H9 (cell line): Measurements from ENCODE around the gene CENPA. TPM values are rescaled to one million over a fixed set of nuclear protein-coding genes. Genes with fewer than 3 reads are reported as not detected.

Source experiments
- DNase-seq: peaks from one replicate; pipeline ENCODE4 v3.0.0-alpha.2; 2017
- H2AFZ ChIP-seq: one replicate; pipeline ENCODE4 v1.6.1; 2013; ENCODE audit warnings: mild to moderate bottlenecking, low read length, control low read depth, moderate library complexity
- H2AK5ac ChIP-seq: 2 replicates; pipeline ENCODE4 v1.6.1; 2013; ENCODE audit warnings: low read length, control low read depth, mixed read lengths; ENCODE audit not compliant: insufficient read length
- H2BK120ac ChIP-seq: one replicate; pipeline ENCODE4 v1.6.1; 2013; ENCODE audit warnings: low read depth, mild to moderate bottlenecking, low read length, control low read depth, inconsistent platforms; ENCODE audit not compliant: poor library complexity, severe bottlenecking
- H2BK12ac ChIP-seq: 2 replicates; pipeline ENCODE4 v1.6.1; 2013; ENCODE audit warnings: low read length, control low read depth, mixed read lengths, low read depth; ENCODE audit not compliant: insufficient read length
- H2BK15ac ChIP-seq: 2 replicates; pipeline ENCODE4 v1.6.1; 2013; ENCODE audit warnings: low read depth, low read length, control low read depth
- H2BK20ac ChIP-seq: one replicate; pipeline ENCODE4 v1.6.1; 2013; ENCODE audit warnings: low read depth, mild to moderate bottlenecking, low read length, control low read depth, inconsistent platforms; ENCODE audit not compliant: poor library complexity, severe bottlenecking
- H2BK5ac ChIP-seq: 2 replicates; pipeline ENCODE4 v1.6.1; 2013; ENCODE audit warnings: low read length, control low read depth, mixed read lengths; ENCODE audit not compliant: insufficient read length
- H3K14ac ChIP-seq: 2 replicates; pipeline ENCODE4 v1.6.1; 2013; ENCODE audit warnings: low read length, control low read depth; ENCODE audit not compliant: insufficient read depth
- H3K18ac ChIP-seq: 2 replicates; pipeline ENCODE4 v1.6.1; 2013; ENCODE audit warnings: low read depth, mild to moderate bottlenecking, mixed read lengths, low read length, control low read depth; ENCODE audit not compliant: insufficient read length
- H3K23ac ChIP-seq: 2 replicates; pipeline ENCODE4 v1.6.1; 2013; ENCODE audit warnings: low read length, control low read depth, mixed read lengths, low read depth; ENCODE audit not compliant: insufficient read length
- H3K23me2 ChIP-seq: 2 replicates; pipeline ENCODE4 v1.6.1; 2013; ENCODE audit warnings: low read depth, mild to moderate bottlenecking, mixed read lengths, low read length, control low read depth; ENCODE audit not compliant: insufficient read length, poor library complexity, severe bottlenecking
- H3K27ac ChIP-seq: 2 replicates; pipeline ENCODE4 v1.5.1; 2013; ENCODE audit warnings: low read length, control low read depth, mixed read lengths, low read depth; ENCODE audit not compliant: insufficient read length
- H3K27me3 ChIP-seq: 2 replicates; pipeline ENCODE4 v1.6.1; 2013; ENCODE audit warnings: low read length, control low read depth, inconsistent platforms; ENCODE audit not compliant: insufficient read depth
- H3K4ac ChIP-seq: 2 replicates; pipeline ENCODE4 v1.6.1; 2013; ENCODE audit warnings: low read depth, mild to moderate bottlenecking, control low read depth, inconsistent platforms, low read length, moderate library complexity
- H3K4me1 ChIP-seq: 2 replicates; pipeline ENCODE4 v1.6.1; 2013; ENCODE audit warnings: low read length, control low read depth, inconsistent platforms; ENCODE audit not compliant: insufficient read depth
- H3K4me2 ChIP-seq: 2 replicates; pipeline ENCODE4 v1.6.1; 2013; ENCODE audit warnings: low read length, control low read depth, mixed read lengths; ENCODE audit not compliant: insufficient read length, insufficient read depth
- H3K56ac ChIP-seq: 2 replicates; pipeline ENCODE4 v1.6.1; 2013; ENCODE audit warnings: low read depth, mild to moderate bottlenecking, mixed read lengths, low read length, control low read depth; ENCODE audit not compliant: insufficient read length
- H3K79me1 ChIP-seq: 2 replicates; pipeline ENCODE4 v1.6.1; 2013; ENCODE audit warnings: low read depth, mild to moderate bottlenecking, moderate library complexity, low read length, control low read depth, inconsistent platforms; ENCODE audit not compliant: insufficient read depth, poor library complexity, severe bottlenecking
- H3K79me2 ChIP-seq: 2 replicates; pipeline ENCODE4 v1.6.1; 2013; ENCODE audit warnings: low read length, control low read depth, inconsistent platforms; ENCODE audit not compliant: insufficient read depth
- H3K9ac ChIP-seq: 2 replicates; pipeline ENCODE4 v1.6.1; 2013; ENCODE audit warnings: low read length, control low read depth, mixed read lengths; ENCODE audit not compliant: insufficient read length; ENCODE audit errors: extremely low read depth
- H3K9me3 ChIP-seq: one replicate; pipeline ENCODE4 v1.6.1; 2013; ENCODE audit warnings: low read depth, low read length, inconsistent platforms; ENCODE audit not compliant: control insufficient read depth
- H3T11ph ChIP-seq: one replicate; pipeline ENCODE4 v1.6.1; 2013; ENCODE audit warnings: mild to moderate bottlenecking, low read length, control low read depth, inconsistent platforms
- H4K20me1 ChIP-seq: one replicate; pipeline ENCODE4 v1.6.1; 2013; ENCODE audit not compliant: control insufficient read depth, insufficient read length, insufficient read depth
- H4K5ac ChIP-seq: 2 replicates; pipeline ENCODE4 v1.6.1; 2013; ENCODE audit warnings: low read depth, mild to moderate bottlenecking, mixed read lengths, low read length, control low read depth; ENCODE audit not compliant: insufficient read length
- H4K8ac ChIP-seq: replicated peaks from 2 replicates; pipeline ENCODE4 v1.6.1; 2013; ENCODE audit warnings: low read length, control low read depth, mixed read lengths, low read depth; ENCODE audit not compliant: insufficient read length
- H4K91ac ChIP-seq: 2 replicates; pipeline ENCODE4 v1.6.1; 2013; ENCODE audit warnings: low read depth, mild to moderate bottlenecking, moderate library complexity, mixed read lengths, low read length, control low read depth; ENCODE audit not compliant: insufficient read length
- H3K27ac Mint-ChIP-seq, 3 experiments: 2 replicates in 2 of 3; 3 replicates in 1 of 3; pipeline ENCODE4 v1.8.0; 2020 to 2021; ENCODE audit warnings: mixed read lengths in 3 of 3, mild to moderate bottlenecking in 1 of 3, moderate library complexity in 1 of 3
- H3K27me3 Mint-ChIP-seq: 2 replicates; pipeline ENCODE4 v1.8.0; 2021; ENCODE audit warnings: low read depth, mild to moderate bottlenecking, moderate library complexity, mixed read lengths
- H3K36me3 Mint-ChIP-seq, 3 experiments: 2 replicates in 2 of 3; 3 replicates in 1 of 3; pipeline ENCODE4 v1.8.0; 2020 to 2021; ENCODE audit warnings: low read depth in 3 of 3, mixed read lengths in 3 of 3; ENCODE audit not compliant: insufficient read depth in 1 of 3
- H3K4me1 Mint-ChIP-seq, 2 experiments: 2 replicates each; pipeline ENCODE4 v1.8.0; 2020; ENCODE audit warnings: mixed read lengths in 2 of 2
- H3K4me3 Mint-ChIP-seq, 2 experiments: 2 replicates in 1 of 2; 3 replicates in 1 of 2; pipeline ENCODE4 v1.8.0; 2020 to 2021; ENCODE audit warnings: mild to moderate bottlenecking in 2 of 2, mixed read lengths in 2 of 2, moderate library complexity in 1 of 2
- H3K9me3 Mint-ChIP-seq, 2 experiments: 2 replicates in 1 of 2; 3 replicates in 1 of 2; pipeline ENCODE4 v1.8.0; 2020; ENCODE audit warnings: mild to moderate bottlenecking in 2 of 2, mixed read lengths in 2 of 2, moderate library complexity in 1 of 2
- CTCF ChIP-seq: fragments of 200-600 bp; sonication (generic); conservative IDR thresholded peaks from 3 replicates; pipeline ENCODE4 v1.8.0; 2021; ENCODE audit warnings: antibody characterized with exemption, mild to moderate bottlenecking
- WGBS: extraction: QIAGEN DNeasy Blood & Tissue Kit; methylation state at CpG from one replicate; pipeline ENCODE4 v1.1.7; 2013; ENCODE audit warnings: missing lambda C conversion rate, low lambda C conversion rate, mixed read lengths; ENCODE audit not compliant: insufficient read length; ENCODE audit errors: extremely low coverage; 5-methylcytosine and 5-hydroxymethylcytosine counted together
- total RNA-seq: library from RNA; stranded (reverse); gene quantifications from 2 replicates; pipeline ENCODE4 v1.2.1, GENCODE V29; 2021

Gene CENPA
- total RNA-seq, 1 experiment from 2014 or later = 19.3 TPM

GRCh38 chr2:26782876-26783704 is 2.8 kb upstream of the CENPA start:
- H3K23ac ChIP-seq = no peak overlapping the region
- no peaks in the 10 kb centered on the region; the same call in 1 of the 2 replicates for H3K4me1 ChIP-seq
- no peak overlapping the region for H4K8ac ChIP-seq
- H3T11ph ChIP-seq = no peak overlapping the region
- no peak overlapping the region for H2BK5ac ChIP-seq
- no CpG with 5 or more reads among the region's 12 CpGs for WGBS
- H3K27me3 Mint-ChIP-seq = peaks cover 7% of the 10 kb centered on the region; the same call in 1 of the 2 replicates
- DNase-seq = no peak
- H3K4me1 Mint-ChIP-seq = peaks cover 12% of the 10 kb centered on the region in 2 experiments; a peak in 3 of 4 replicates
- no peaks in the 10 kb centered on the region for H3K27me3 ChIP-seq
- H3K79me1 ChIP-seq = peaks cover 2% of the 10 kb centered on the region
- H3K4me2 ChIP-seq = no peak overlapping the region
- no peaks in the 10 kb centered on the region for H4K20me1 ChIP-seq
- H2BK12ac ChIP-seq = no peak overlapping the region
- no peak overlapping the region for H4K91ac ChIP-seq
- H3K36me3 Mint-ChIP-seq = peaks cover 2 to 20% (median 3%) of the 10 kb centered on the region in 3 experiments; a peak in 5 of 7 replicates
- no peak overlapping the region for H3K27ac ChIP-seq
- H3K56ac ChIP-seq = no peak overlapping the region
- H3K9me3 ChIP-seq = no peaks in the 10 kb centered on the region
- H2BK20ac ChIP-seq = no peak overlapping the region
- no peak overlapping the region for H2BK15ac ChIP-seq
- H2BK120ac ChIP-seq = no peak overlapping the region
- no peaks in the 10 kb centered on the region for H3K9me3 Mint-ChIP-seq
- no peak overlapping the region for H2AFZ ChIP-seq
- H3K18ac ChIP-seq = no peak overlapping the region
- no peak overlapping the region for H3K4ac ChIP-seq
- TF ChIP-seq CTCF = no peak
- no peak overlapping the region for H2AK5ac ChIP-seq
- peaks cover 7% of the 10 kb centered on the region for H3K23me2 ChIP-seq
- H4K5ac ChIP-seq = no peak overlapping the region
- H3K9ac ChIP-seq = no peak overlapping the region
- no peak overlapping the region for H3K14ac ChIP-seq
- peaks cover 1% of the 10 kb centered on the region; the same call in 1 of the 2 replicates for H3K79me2 ChIP-seq
- H3K4me3 Mint-ChIP-seq = no peak overlapping the region
- H3K27ac Mint-ChIP-seq = no peak overlapping the region
